CD4-positive, alpha-beta T cell treated with Interleukin-21 for 1 hour (primary cell): ENCODE measurements around the gene CYRIA.

Experiments used
- DNase-seq: peaks from one replicate; pipeline ENCODE4 v3.0.0-alpha.2; 2020

CYRIA gene

GRCh38 chr2:16665748-16666448 is at the start of gene CYRIA:
TSS of gene CYRIA (minus strand) at chr2:16665834. CDS start at chr2:16588119, 77,715 bp downstream.
- peak; percentile 57 for DNase-seq

DNA sequence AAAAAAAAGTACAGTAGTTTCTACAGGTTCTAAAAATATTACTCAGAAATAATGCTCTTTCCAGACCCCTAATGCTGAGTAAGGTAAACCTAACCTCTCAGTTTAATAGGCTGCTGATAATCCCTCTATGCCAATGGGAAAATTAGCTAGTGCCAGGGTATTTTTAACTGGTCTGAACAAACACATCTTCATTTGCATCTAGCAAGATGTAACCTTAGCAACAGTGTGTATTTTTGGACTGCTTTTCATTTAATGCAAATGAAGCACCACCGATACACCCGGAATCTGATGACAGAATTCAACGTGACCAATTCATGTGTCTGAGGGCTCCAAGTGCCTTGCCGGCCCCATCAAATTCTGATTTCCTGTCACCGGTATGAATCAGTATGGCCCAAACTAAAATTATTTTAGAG is 47.4 kb upstream of the CYRIA start:
- no peak for DNase-seq

DNA sequence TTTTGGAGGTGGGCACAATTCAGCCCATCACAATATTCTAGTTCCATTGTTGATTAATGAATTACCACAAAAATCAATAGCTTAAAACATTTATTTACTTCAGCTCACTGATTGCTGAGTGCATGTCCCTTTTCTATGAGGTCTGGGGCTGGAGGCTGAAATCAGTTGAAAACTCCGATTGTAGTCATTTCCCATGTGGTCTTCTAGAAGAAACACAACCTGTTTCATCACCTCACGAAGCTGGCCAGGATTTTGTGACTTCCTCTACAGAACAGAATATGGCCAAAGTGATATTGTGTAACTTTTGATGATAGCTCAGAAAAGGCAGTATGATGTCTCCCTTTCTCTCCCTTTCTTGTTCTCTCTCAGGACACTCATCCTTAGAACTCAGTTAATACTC is 44.1 kb upstream of the CYRIA start:
- DNase-seq: no peak

DNA sequence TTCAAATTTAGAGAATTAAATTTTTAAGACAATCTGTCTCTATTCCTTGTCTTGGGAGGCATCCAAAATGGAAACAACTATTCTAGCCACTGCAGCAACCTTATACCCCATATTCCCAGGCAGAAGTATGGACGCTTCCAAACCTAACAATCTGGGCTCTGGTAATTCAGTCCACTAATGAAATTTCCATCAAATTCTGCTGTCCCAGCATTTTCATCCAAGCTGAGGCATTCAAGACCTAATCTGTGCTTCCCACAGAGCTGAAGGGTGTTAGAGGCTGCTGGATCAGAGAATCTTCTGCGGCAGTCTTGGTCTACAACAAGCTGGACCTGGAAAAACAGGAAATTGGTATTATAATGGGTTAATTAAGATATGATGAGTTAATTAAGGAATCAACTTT is 42.5 kb upstream of the CYRIA start:
- DNase-seq: no peak

DNA sequence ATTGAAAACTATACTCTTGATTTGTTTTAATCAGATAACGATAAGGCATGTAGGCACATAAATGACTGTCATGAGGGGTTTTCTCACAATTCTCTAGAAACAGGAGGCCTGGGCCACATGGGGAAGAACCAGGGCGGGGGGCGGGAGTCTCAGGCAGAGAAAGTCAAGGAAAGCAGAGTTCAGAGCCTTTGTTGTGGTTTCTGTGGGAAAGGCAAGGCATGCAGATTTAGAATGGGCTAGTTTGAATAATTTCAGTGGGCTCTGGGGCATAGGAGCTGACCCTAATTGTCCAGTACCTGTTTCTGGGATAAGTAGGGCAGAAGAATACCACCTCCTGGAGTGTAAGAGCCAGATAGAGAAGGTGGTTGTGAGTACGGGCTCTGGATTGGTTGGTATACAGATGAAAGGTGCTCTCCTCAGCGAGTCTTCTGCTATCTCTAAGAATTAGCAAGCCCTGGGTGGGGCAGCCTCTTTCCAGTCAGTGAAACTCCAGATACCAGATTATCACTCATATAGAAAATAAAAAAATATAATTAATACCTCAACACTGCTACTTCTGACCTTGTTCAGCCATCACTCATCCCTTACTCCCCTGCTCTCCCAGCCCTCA is 41.5 kb upstream of the CYRIA start:
- DNase-seq: no peak

DNA sequence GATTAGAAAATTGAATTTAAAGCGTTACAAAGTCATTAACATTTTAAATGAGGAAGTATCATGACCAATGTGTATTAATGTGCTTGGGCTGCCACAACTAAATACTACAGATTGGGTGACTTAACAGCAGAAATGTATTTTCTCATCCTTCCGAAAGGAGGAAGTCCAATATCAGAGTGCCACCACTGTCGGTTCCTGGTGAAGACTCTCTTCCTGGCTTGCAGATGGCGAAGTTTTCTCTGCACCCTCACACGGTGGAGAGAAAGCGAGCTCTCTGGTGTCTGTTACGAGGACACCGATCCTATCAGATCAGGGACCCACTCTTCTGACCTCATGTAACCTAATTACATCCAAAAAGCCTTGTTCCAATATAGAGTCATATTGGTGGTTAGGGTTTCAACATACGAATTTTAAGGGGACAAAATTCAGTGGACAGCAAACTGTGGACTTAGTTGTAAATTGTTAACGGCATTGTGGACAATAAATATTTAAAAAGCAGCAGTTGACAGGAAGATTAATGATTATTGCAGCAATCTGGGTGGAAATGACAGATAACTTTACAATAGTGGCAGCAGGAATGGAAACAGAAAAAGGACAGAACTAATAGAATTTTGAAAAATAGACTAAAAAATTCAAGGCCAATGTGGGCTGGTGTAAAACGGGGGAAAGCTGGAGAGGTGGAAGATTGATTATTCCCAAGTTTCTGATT is 35.1 kb upstream of the CYRIA start:
- no peak for DNase-seq

DNA sequence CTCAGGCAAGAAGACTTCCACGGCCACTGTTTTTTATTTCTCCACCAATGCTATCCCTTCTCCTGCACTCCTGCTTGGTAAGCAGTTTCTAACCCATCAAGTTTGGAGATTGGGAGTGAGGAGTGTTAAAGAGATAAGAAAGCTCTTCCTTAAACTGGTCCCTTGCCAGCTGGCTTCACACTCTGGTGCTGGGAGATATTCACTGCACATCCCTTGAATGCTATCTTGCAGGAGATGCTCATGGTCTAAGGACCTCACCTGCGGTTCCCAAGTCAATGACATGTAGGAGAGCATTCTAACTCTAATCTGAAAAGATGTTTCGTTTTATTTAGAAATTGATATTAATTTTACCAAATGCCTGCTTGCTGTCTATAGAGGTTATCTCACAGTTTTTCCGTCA is 28.2 kb upstream of the CYRIA start:
- DNase-seq: no peak

- DNase-seq: no peak
Measured at GRCh38 chr2:16691261-16691660, 25.6 kb upstream of the CYRIA start.

GRCh38 chr2:16687955-16688354 is 22.3 kb upstream of the CYRIA start:
- DNase-seq: no peak

DNA sequence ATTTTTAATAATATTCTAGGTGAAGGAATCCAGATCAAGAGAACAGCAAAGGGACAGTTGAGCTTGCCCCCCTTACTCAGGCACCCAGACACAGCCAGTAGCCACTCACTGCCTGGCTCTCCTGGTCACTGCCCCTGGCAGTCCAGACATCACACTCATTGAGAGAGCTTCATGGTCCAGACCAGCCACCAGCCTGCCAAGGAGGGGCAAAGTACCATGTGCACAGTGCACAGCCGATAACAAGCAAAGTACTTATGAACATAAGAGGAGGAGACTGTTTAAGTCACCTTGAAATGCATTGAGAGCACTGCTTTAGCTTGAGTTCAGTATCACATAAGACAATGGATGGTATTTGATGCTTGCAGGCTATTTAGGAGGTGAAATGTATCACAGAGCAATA is 21.6 kb upstream of the CYRIA start:
- no peak for DNase-seq

- no peak for DNase-seq
Measured at GRCh38 chr2:16686641-16687040, 21.0 kb upstream of the CYRIA start.

DNA sequence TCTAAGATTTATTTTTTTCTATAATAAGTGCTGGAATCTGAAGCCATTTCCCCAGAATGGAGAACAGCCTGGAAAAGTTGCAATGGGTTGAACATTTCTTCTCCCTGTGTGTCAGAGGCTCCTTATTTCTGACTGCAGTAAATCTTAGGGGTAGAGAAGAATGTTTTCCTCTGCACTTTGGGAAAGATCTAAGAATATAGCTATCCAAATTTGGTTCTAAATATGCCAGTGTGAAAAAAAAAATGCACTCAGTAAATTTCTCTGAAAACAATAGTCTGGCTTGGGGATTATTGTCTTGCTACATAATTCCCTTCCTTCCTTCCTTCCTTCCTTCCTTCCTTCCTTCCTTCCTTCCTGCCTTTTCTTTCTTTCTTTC is 19.7 kb upstream of the CYRIA start:
- DNase-seq: no peak

- DNase-seq: no peak
Measured at GRCh38 chr2:16684676-16685339, 19.2 kb upstream of the CYRIA start.

- DNase-seq: no peak
Measured at GRCh38 chr2:16683576-16683975, 17.9 kb upstream of the CYRIA start.

DNA sequence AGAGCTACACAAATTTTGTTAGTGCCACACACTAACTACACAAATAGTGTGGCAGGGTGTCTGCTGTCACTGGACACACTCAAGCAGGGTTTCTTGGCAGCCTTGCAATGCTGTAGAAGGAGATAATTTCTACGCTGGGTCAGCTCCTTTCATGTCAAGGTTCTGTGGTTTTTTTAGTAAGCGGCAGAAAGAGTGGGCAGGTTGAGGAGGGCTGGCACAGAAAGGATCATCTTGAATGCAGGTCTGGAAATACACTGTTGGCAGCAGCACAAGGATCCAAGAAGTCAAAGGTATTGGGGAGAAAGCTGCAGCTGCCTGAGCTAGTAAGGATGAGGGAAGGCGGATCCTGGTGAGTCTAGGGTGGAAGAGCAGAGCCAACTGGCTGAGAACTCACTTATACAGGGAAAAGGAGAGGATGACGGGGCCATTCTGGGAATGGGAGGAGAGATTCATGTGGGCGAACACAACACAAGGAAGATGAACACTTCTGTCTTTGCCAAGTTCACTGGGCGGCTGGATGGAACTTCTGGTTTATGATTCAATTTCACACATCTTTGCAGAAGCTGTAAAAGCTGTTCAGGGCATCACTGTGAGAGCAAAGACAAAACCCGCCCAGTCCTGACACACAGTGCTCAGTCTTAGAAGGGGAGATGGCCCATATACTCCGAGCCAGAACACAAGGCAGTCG is 16.9 kb upstream of the CYRIA start:
- DNase-seq: no peak

- DNase-seq: no peak
Measured at GRCh38 chr2:16680781-16681180, 15.1 kb upstream of the CYRIA start.

GRCh38 chr2:16680304-16680703 is 14.7 kb upstream of the CYRIA start:
- no peak for DNase-seq

- DNase-seq: no peak
Measured at GRCh38 chr2:16678964-16679363, 13.3 kb upstream of the CYRIA start.

GRCh38 chr2:16677875-16678274 is 12.2 kb upstream of the CYRIA start:
- no peak for DNase-seq

DNA sequence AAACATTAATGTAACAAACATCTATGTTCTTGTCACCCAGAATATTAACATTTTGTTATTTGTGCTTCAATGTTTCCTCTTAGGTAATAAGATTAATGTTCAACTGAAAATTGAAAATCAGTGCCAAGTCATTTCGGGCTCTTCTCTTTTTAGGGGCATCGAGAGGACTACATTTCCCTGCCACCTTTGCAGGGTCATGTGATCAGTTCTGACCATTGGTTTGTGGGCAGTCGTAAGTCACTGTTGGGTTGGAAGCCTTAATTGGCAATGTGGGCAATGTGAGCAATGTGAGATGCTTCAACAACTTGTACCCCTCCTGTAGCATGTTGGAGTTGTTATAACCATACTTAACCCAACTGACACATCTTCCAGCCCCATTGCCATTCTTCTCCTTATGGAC is 10.1 kb upstream of the CYRIA start:
- no peak for DNase-seq

- no peak for DNase-seq
Measured at GRCh38 chr2:16674154-16674553, 8.5 kb upstream of the CYRIA start.

DNA sequence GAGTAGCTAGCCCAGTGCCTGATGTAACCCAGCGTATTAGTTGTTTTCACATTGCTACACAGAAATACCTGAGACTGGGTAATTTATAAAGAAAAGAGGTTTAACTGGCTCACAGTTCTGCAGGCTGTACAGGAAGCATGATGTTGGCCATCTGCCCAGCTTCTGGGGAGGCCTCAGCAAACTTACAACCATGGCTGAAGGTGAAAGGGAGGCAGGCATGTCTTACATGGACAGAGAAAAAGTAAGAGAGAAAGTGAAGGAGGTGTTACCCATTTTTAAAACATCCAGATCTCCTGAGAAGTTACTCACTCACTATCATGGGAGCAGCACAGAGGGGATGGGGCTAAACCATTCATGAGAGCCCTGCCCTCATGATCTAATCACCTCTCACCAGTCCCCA is 6.1 kb upstream of the CYRIA start:
- no peak for DNase-seq

GRCh38 chr2:16669388-16669787 is 3.8 kb upstream of the CYRIA start:
- no peak for DNase-seq
